Natural killer cell (primary cell): ENCODE data around the gene TMEM120B. TPM values are rescaled to one million over a fixed set of nuclear protein-coding genes. Genes with fewer than 3 reads are reported as not detected.
A peak's percentile ranks its signal among the peaks of the same experiment; 100 is the strongest.

Experiments used
- ATAC-seq, 3 donors: fragments of 150-1000 bp in 2 of 3; fragments of 200-7000 bp in 1 of 3; cut with Tn5 transposase; 1 replicate in 1 of 3; 2 replicates in 2 of 3; pipeline ENCODE4 v1.10.0; 2021; ENCODE audit warnings: mild to moderate bottlenecking in 2 of 3, moderate library complexity in 2 of 3
- DNase-seq, 2 donors: peaks; one replicate each; pipeline versions ENCODE4 v3.0.0 to v3.0.0-alpha.2; 2013 to 2021; ENCODE audit warnings: mixed read lengths in 1 of 2
- H3K27ac ChIP-seq: one replicate; pipeline ENCODE4 v1.5.1; 2013; ENCODE audit warnings: mild to moderate bottlenecking, low read length
- H3K27me3 ChIP-seq: one replicate; pipeline ENCODE4 v1.6.1; 2013; ENCODE audit warnings: low read length; ENCODE audit not compliant: control insufficient read depth, insufficient read depth
- H3K36me3 ChIP-seq: one replicate; pipeline ENCODE4 v1.6.1; 2013; ENCODE audit warnings: low read length; ENCODE audit not compliant: control insufficient read depth, insufficient read depth
- H3K4me1 ChIP-seq: one replicate; pipeline ENCODE4 v1.6.1; 2013; ENCODE audit warnings: low read length; ENCODE audit not compliant: control insufficient read depth, insufficient read depth
- H3K4me3 ChIP-seq: one replicate; pipeline ENCODE4 v1.5.1; 2013; ENCODE audit warnings: low read length
- H3K9me3 ChIP-seq: one replicate; pipeline ENCODE4 v1.6.1; 2013; ENCODE audit warnings: low read length; ENCODE audit not compliant: control insufficient read depth, insufficient read depth
- H3K27ac Mint-ChIP-seq, 2 donors: one replicate each; pipeline ENCODE4 v1.8.0; 2022; ENCODE audit warnings: mild to moderate bottlenecking in 2 of 2, mixed read lengths in 2 of 2, moderate library complexity in 1 of 2
- H3K27me3 Mint-ChIP-seq, 2 donors: one replicate each; pipeline ENCODE4 v1.8.0; 2022; ENCODE audit warnings: low read depth in 2 of 2, mixed read lengths in 2 of 2
- H3K36me3 Mint-ChIP-seq: one replicate; pipeline ENCODE4 v1.8.0; 2022; ENCODE audit warnings: mixed read lengths
- H3K4me1 Mint-ChIP-seq, 2 donors: one replicate each; pipeline ENCODE4 v1.8.0; 2022; ENCODE audit warnings: mixed read lengths in 2 of 2
- H3K4me3 Mint-ChIP-seq: one replicate; pipeline ENCODE4 v1.8.0; 2022; ENCODE audit warnings: mild to moderate bottlenecking, moderate library complexity, mixed read lengths
- H3K9me3 Mint-ChIP-seq, 2 donors: one replicate each; pipeline ENCODE4 v1.8.0; 2022; ENCODE audit warnings: mixed read lengths in 2 of 2
- WGBS: methylation state at CpG from one replicate; pipeline ENCODE4 v1.1.7; 2013; ENCODE audit warnings: missing lambda C conversion rate; ENCODE audit not compliant: insufficient coverage; 5-methylcytosine and 5-hydroxymethylcytosine counted together
- intact Hi-C: fragments of 100-400 bp; cut with micrococcal nuclease; formaldehyde crosslinking; loops from one replicate; pipeline ENCODE4 v1.14.2; 2022
- total RNA-seq, 4 donors: library from RNA; stranded (reverse); fragments of 120-200 nt in 1 of 4; gene quantifications; one replicate each; pipeline versions ENCODE4 v1.2.3 to v1.2.4, GENCODE V29; 2013 to 2022
- TF ChIP-seq, protein P1 (sequence below): fragments of 200-600 bp; IDR thresholded peaks from one replicate; pipeline ENCODE4 v1.8.0; 2022; ENCODE audit warnings: antibody characterized with exemption

TMEM120B gene
- total RNA-seq, 3 donors from 2014 or later (not counting 1 experiment from before 2014, with no cell fraction given): 6.3 to 8.4 (median 7.9) TPM

DNA sequence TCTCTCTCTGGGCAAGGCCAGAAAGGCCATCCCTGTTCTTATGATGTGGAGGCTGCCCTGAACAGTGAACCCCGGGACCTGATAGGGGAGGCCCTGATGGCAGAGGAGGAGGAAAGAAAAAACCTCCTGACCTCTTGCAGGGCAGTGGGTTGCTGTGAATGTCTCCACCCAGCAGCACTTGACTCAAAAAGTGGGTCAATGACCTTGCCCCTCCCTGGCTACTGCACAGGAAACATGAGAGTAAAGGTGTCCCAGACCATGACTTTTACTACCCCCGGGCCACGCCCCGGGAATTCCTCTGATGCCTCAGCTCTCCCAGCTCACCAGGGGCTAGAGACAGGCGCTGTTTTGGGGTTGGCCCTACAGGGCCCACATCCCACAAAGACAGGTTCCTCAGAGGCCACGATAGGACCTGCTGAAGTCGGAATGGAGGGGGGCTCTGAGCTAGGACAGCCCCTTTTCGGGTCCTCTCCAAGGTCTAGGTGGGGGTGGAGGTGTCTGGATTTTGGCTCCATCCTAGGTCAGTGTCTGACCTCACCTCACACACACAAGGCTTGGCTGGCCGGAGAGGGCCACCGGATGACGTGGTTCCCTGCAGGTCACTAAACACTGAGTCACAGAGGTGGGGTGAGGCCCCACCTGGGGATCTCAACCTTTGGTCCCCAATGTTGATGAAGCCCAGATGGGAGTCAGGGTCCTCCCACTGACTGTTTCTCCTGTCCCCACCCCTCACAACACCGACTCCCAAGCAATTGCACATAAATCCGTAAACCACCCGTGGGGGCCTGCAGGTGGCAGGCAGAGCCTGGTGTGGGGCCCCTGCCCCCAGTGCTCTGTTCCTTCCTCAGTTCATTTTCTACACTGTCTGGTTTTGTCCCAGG lies 79.4 kb downstream of the TMEM120B start:
- DNase-seq (peak; percentile 65 to 70), ATAC-seq (peak in 1 of 3 donors; percentile 1)
- Histone ChIP-seq H3K4me3 (peak overlapping the region; percentile 86), H3K27me3 (no peaks in the 10 kb centered on the region), H3K4me1 (peaks cover 76% of the 10 kb centered on the region), H3K27ac (peak overlapping the region; percentile 98), H3K36me3 (peaks cover 16% of the 10 kb centered on the region), H3K9me3 (no peaks in the 10 kb centered on the region)
- TF ChIP-seq, protein P1, sequence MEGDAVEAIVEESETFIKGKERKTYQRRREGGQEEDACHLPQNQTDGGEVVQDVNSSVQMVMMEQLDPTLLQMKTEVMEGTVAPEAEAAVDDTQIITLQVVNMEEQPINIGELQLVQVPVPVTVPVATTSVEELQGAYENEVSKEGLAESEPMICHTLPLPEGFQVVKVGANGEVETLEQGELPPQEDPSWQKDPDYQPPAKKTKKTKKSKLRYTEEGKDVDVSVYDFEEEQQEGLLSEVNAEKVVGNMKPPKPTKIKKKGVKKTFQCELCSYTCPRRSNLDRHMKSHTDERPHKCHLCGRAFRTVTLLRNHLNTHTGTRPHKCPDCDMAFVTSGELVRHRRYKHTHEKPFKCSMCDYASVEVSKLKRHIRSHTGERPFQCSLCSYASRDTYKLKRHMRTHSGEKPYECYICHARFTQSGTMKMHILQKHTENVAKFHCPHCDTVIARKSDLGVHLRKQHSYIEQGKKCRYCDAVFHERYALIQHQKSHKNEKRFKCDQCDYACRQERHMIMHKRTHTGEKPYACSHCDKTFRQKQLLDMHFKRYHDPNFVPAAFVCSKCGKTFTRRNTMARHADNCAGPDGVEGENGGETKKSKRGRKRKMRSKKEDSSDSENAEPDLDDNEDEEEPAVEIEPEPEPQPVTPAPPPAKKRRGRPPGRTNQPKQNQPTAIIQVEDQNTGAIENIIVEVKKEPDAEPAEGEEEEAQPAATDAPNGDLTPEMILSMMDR: no peak
- intact Hi-C loops: loop anchor here (5.0 kb wide), 1 partner anchor 80 kb away; the partner anchor contains the start of gene TMEM120B
- H3K27me3 Mint-ChIP-seq: no peaks in the 10 kb centered on the region
- peaks cover 60 to 73% of the 10 kb centered on the region in 2 donors for H3K4me1 Mint-ChIP-seq
- WGBS: 20% methylated on average over 13 of the region's 14 CpGs
- peak overlapping the region; percentile 100 for H3K27ac Mint-ChIP-seq
- H3K4me3 Mint-ChIP-seq: peak overlapping the region; percentile 95
- no peaks in the 10 kb centered on the region for H3K36me3 Mint-ChIP-seq
- no peaks in the 10 kb centered on the region for H3K9me3 Mint-ChIP-seq

DNA sequence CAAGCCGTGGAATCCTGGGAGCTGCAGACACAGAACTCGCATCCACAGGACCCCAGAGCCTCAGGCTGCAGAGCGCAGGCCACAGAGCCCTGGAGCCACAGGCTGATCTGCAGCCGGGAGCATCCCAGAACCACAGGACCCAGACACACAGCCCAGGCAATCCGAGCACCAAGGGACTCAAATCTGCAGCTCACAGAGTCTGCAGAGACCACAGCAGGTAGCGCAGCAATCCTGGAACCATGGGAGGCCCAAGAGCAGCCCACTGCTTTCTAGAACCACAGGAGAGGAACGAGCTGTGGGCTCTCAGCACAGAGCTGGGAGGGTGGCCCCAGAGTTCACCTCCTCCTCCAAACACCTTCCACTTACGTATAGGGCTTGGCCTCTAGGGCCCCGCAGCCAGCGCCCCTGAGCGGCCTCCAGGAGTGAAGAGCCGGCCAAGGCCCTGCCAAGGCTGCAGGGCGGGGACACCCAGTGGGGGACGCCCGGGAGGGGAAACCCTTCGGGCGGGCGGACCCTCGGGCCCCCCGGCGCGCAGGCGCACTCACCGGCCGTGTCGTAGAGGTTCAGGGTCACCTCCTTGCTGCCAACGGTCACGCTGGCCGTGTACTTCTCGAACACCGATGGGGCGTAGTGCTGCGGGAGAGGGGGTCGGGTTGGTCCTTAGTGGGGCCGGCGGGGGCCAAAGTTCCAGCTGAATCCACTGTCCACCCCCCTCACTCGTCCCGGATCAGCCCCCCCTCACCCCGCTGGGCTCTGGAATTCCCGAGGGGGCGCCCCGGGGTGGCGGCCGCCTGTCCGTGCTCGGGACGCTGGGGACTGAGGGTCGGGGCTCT lies 80.3 kb downstream of the TMEM120B start:
- no peaks in the 10 kb centered on the region for H3K27me3 Mint-ChIP-seq
- Histone ChIP-seq H3K36me3 (peaks cover 20% of the 10 kb centered on the region), H3K9me3 (no peaks in the 10 kb centered on the region), H3K27ac (peak overlapping the region; percentile 98), H3K4me1 (peaks cover 70% of the 10 kb centered on the region), H3K4me3 (peak overlapping the region; percentile 86), H3K27me3 (no peaks in the 10 kb centered on the region)
- H3K9me3 Mint-ChIP-seq: no peaks in the 10 kb centered on the region
- intact Hi-C loops: loop anchor here (5.0 kb wide), 1 partner anchor 81 kb away; the partner anchor contains the start of gene TMEM120B
- 2% methylated on average over 44 of the region's 48 CpGs for WGBS
- H3K4me1 Mint-ChIP-seq: peaks cover 58 to 73% of the 10 kb centered on the region in 2 donors
- peak overlapping the region; percentile 95 for H3K4me3 Mint-ChIP-seq
- peak; percentile 69 to 79 for DNase-seq
- TF ChIP-seq, protein P1: no peak
- H3K27ac Mint-ChIP-seq: peak overlapping the region; percentile 100
- peak; percentile 6 to 14 (median 7) for ATAC-seq
- no peaks in the 10 kb centered on the region for H3K36me3 Mint-ChIP-seq

DNA sequence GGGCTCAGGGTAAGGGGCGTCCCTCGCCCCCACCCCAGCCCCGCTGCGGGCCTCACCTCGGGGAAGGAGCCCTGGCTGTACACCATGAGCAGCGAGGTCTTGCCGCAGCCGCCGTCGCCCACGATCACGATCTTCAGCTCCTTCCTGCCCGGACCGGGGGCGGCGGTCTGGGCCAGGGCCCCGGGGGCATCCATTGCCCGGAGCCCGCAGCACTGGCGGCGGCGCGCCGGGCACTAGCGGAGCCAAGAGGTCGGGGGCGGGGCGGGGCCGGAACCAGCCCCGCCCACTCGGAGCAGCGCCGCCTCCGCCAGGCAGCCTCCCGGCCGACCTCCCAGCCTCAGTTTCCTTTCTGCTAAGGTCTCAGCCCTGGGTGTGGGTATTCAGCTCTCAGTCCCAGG lies 80.9 kb downstream of the TMEM120B start, which contains the start of gene RHOF:
Gene RHOF, minus strand, starts transcription at position 249 of the 398 bp plus-strand sequence. Its CDS starts 55 bp downstream, at position 194.
- DNase-seq (no peak), ATAC-seq (peak; percentile 4 to 36 (median 17))
- H3K4me1 Mint-ChIP-seq: peaks cover 57 to 72% of the 10 kb centered on the region in 2 donors
- H3K27me3 Mint-ChIP-seq: no peaks in the 10 kb centered on the region
- under 1% methylated on average over 36 of the region's 36 CpGs for WGBS
- peaks cover 70% of the 10 kb centered on the region for H3K4me1 ChIP-seq
- H3K4me3 ChIP-seq: peak within 1 kb of the TSS; percentile 86
- H3K27ac ChIP-seq: peak within 1 kb of the TSS; percentile 98
- peak within 1 kb of the TSS; percentile 100 for H3K27ac Mint-ChIP-seq
- H3K36me3 Mint-ChIP-seq: no peaks in the 10 kb centered on the region
- H3K4me3 Mint-ChIP-seq: peak within 1 kb of the TSS; percentile 95
- intact Hi-C loops: loop anchor here (5.0 kb wide), 1 partner anchor 81 kb away; the partner anchor contains the start of gene TMEM120B
- no peaks in the 10 kb centered on the region for H3K9me3 ChIP-seq
- peaks cover 21% of the 10 kb centered on the region for H3K36me3 ChIP-seq
- no peaks in the 10 kb centered on the region for H3K9me3 Mint-ChIP-seq
- no peaks in the 10 kb centered on the region for H3K27me3 ChIP-seq
- TF ChIP-seq, protein P1: no peak
